Fibroblast of the aortic adventitia (primary cell): ENCODE data around the gene TRIM54. TPM values are rescaled to one million over a fixed set of nuclear protein-coding genes. Genes with fewer than 3 reads are reported as not detected.
A peak's percentile ranks its signal among the peaks of the same experiment; 100 is the strongest.
"Not testable (repeated sequence)": the region's sequence is repeated elsewhere in the genome, so short reads cannot be mapped to it uniquely, and the experiment has no call there.

Experiments
- DNase-seq: peaks from one replicate; pipeline ENCODE4 v3.0.0-alpha.2; 2010; ENCODE audit warnings: low read depth
- H3K4me3 ChIP-seq: 2 replicates; pipeline ENCODE4 v1.5.1; 2011; ENCODE audit warnings: low read depth, mild to moderate bottlenecking, control low read depth, low read length, moderate library complexity
- total RNA-seq: library from RNA; depleted of rRNA; stranded (reverse); fragments of >200 nt; gene quantifications from 2 replicates; pipeline ENCODE4 v1.2.3, GENCODE V29; 2012; ENCODE audit warnings: low replicate concordance
- TF ChIP-seq, protein P1 (sequence below): IDR thresholded peaks from 2 replicates; pipeline ENCODE4 v1.5.1; 2011; ENCODE audit warnings: mild to moderate bottlenecking, low read length, control low read depth, inconsistent platforms; ENCODE audit not compliant: insufficient read depth

The TRIM54 gene
- total RNA-seq, 1 donor, result not detected

DNA sequence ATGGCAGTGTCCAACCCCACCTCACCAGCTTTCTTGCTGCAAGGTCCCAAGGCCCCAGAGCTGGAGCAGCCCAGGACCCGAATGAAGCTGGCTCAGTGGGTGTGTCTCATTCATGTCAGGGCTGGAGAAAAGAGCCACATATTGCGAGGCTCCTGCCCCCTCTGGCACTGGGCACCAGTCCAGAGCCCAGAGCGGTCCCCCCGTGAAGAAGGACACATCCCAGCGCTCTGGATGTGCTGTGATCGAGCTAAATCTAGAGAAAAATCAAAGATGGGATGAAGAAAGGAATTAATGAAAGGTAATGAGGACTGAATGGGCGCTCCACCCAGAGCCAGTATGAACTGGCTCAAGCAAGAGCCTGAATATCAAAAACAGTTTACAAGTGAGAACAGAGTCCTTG, 53.9 kb downstream of the TRIM54 start:
- DNase-seq, result no peak
- H3K4me3 ChIP-seq, result no peak overlapping the region
- TF ChIP-seq, protein P1, sequence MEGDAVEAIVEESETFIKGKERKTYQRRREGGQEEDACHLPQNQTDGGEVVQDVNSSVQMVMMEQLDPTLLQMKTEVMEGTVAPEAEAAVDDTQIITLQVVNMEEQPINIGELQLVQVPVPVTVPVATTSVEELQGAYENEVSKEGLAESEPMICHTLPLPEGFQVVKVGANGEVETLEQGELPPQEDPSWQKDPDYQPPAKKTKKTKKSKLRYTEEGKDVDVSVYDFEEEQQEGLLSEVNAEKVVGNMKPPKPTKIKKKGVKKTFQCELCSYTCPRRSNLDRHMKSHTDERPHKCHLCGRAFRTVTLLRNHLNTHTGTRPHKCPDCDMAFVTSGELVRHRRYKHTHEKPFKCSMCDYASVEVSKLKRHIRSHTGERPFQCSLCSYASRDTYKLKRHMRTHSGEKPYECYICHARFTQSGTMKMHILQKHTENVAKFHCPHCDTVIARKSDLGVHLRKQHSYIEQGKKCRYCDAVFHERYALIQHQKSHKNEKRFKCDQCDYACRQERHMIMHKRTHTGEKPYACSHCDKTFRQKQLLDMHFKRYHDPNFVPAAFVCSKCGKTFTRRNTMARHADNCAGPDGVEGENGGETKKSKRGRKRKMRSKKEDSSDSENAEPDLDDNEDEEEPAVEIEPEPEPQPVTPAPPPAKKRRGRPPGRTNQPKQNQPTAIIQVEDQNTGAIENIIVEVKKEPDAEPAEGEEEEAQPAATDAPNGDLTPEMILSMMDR, result no peak

GRCh38 chr2:27347641-27348040, 65.4 kb downstream of the TRIM54 start:
- no peak overlapping the region for H3K4me3 ChIP-seq
- no peak for DNase-seq
- TF ChIP-seq, protein P1, result no peak

GRCh38 chr2:27350106-27350693, 68.0 kb downstream of the TRIM54 start:
- no peak overlapping the region for H3K4me3 ChIP-seq
- TF ChIP-seq, protein P1, result no peak
- DNase-seq, result no peak

GRCh38 chr2:27351802-27352598, 69.8 kb downstream of the TRIM54 start:
- TF ChIP-seq, protein P1, result no peak
- DNase-seq, result no peak
- H3K4me3 ChIP-seq, result no peak overlapping the region

- DNase-seq, H3K4me3 ChIP-seq: not testable (repeated sequence)
These were observed 71.1 kb downstream of the TRIM54 start for GRCh38 chr2:27353386-27353761.

GRCh38 chr2:27353762-27354596, 71.8 kb downstream of the TRIM54 start:
- DNase-seq, result peak; percentile 26
- H3K4me3 ChIP-seq, result no peak overlapping the region
- TF ChIP-seq, protein P1, result no peak

- no peak for DNase-seq
- no peak overlapping the region for H3K4me3 ChIP-seq
- TF ChIP-seq, protein P1, result no peak
These were observed 72.3 kb downstream of the TRIM54 start for GRCh38 chr2:27354597-27354927.
